Measurements from ENCODE around the gene DCST2. TPM values are rescaled to one million over a fixed set of nuclear protein-coding genes. Genes with fewer than 3 reads are reported as not detected.

The DCST2 gene
- polyA plus RNA-seq, 1 of the 3 experiments (the other 2 are of a cell fraction), result 0.76 TPM

GRCh38 chr1:155050560-155051341 lies 17.2 kb upstream of the DCST2 start, which contains the start of gene ADAM15 (continued):
- TF ChIP-seq POLR2AphosphoS5 (IDR thresholded peaks at IDR 0.05; ENCODE audit: low read depth, low read length) (0 out of 2 replicates have a peak, but pooled peaks have one; percentile 21), USF1 (IDR thresholded peaks at IDR 0.05; ENCODE audit: borderline replicate concordance, low read depth) (no peak), TCF12 (IDR thresholded peaks at IDR 0.05) (peak; percentile 30; the same call in 1 of the 2 replicates)

DNA sequence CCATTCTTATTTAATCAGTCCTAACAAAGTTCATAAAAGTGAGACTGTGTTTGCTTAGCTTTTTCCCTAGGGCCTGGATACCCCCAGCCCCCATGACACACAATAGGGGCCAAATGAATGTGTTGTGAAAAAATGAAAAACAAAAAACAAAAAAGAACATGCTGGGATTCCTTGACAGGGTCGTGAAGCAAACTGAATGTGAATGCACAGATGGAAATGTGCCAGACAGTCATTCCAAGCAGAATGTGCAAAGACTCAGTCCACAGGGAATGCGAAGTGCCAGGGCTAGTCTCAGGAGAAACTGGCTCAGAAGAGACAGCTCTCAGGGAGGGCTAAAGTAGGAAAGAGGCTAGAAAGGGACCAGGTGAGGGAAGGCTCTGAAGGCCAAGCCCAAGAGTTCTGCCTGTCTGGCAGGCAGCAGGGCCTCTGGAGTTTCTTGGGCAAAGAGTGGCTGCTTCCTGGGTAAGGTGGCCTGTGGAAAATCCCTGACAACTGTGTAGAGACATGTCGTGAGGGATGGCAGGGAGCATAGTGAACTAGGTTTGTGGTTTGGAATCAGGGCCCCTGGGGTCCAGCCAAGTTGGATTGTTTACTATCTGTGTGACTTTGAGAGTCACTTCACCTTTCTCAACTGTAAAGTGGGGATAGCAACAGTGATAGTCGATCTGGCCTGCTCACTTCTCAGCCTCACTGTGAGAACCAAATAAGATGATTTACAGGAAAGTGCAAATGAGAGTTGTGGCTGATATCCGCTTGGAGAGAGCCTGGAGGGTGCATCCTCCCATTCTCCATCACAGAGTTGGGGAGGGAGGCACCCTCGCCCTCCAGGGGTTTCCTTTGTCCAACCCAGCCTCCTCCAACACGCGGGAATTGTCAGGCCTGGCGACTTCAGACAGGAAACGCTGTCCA lies 16.3 kb upstream of the DCST2 start:
- Histone ChIP-seq H3K4me3 (ENCODE audit: low read depth in 2 of 2, low read length in 1 of 2) (peak overlapping the region; percentile 84 to 98), H3K36me3 (replicated peaks in 1 of 2; ENCODE audit: control insufficient read depth in 1 of 2, insufficient read depth in 2 of 2, low read length in 1 of 2) (peaks cover 0 to 9% of the 10 kb centered on the region in 2 experiments), H3K27me3 (ENCODE audit: insufficient read depth) (no peaks in the 10 kb centered on the region), H3K4me1 (ENCODE audit: control insufficient read depth in 1 of 2, insufficient read depth in 2 of 2, low read depth in 1 of 2, low read length in 1 of 2) (peaks cover 14 to 45% of the 10 kb centered on the region in 2 experiments), H3K9ac (peak overlapping the region; percentile 45; the same call in 1 of the 2 replicates), H2AFZ (ENCODE audit: low read depth) (no peak overlapping the region), H3K79me2 (ENCODE audit: insufficient read depth) (peaks cover 8% of the 10 kb centered on the region; the same call in 1 of the 2 replicates), H3K9me3 (no peaks in the 10 kb centered on the region), H4K20me1 (ENCODE audit: insufficient read depth) (no peaks in the 10 kb centered on the region), H3F3A (replicated peaks; ENCODE audit: insufficient read depth) (peaks cover 13% of the 10 kb centered on the region), H3K27ac (ENCODE audit: low read depth in 2 of 2, low read length in 1 of 2) (peak overlapping the region; percentile 61 to 92), H3K9me2 (no peaks in the 10 kb centered on the region), H3K4me2 (peak overlapping the region; percentile 97)
- WGBS (ENCODE audit: low lambda C conversion rate), result 30% methylated on average over 9 of the region's 10 CpGs
- TF ChIP-seq GATA2 (CRISPR knock-in tag; IDR thresholded peaks at IDR 0.05), result no peak
- no peak for TF ChIP-seq FOXJ3 (CRISPR knock-in tag; IDR thresholded peaks at IDR 0.05)
- TF ChIP-seq, protein P1, sequence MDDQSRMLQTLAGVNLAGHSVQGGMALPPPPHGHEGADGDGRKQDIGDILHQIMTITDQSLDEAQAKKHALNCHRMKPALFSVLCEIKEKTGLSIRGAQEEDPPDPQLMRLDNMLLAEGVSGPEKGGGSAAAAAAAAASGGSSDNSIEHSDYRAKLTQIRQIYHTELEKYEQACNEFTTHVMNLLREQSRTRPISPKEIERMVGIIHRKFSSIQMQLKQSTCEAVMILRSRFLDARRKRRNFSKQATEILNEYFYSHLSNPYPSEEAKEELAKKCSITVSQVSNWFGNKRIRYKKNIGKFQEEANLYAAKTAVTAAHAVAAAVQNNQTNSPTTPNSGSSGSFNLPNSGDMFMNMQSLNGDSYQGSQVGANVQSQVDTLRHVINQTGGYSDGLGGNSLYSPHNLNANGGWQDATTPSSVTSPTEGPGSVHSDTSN (IDR thresholded peaks at IDR 0.05), result peak; percentile 23; the same call in 1 of the 2 replicates
- no peak for TF ChIP-seq RCOR1 (IDR thresholded peaks at IDR 0.05; ENCODE audit: low read length)
- 0 out of 2 replicates have a peak, but pooled peaks have one; percentile 30 for TF ChIP-seq NFIC (IDR thresholded peaks at IDR 0.05; ENCODE audit: borderline replicate concordance)
- no peak for TF ChIP-seq RAD21 (IDR thresholded peaks at IDR 0.05; ENCODE audit: low read length)
- TF ChIP-seq TCF12 (IDR thresholded peaks at IDR 0.05), result no peak
- TF ChIP-seq REST (IDR thresholded peaks at IDR 0.05; ENCODE audit: low read depth, low read length), result no peak
- TF ChIP-seq MAX (IDR thresholded peaks at IDR 0.05; ENCODE audit: low read depth), result no peak; the same call in 1 of the 2 replicates
- CTCF ChIA-PET, result interaction anchor here (0.8 to 26.0 kb wide), 23 partner anchors 8 to 143 kb away, joined by 3 to 573 read pairs (median 6); partner anchors contain the start of genes EFNA3, EFNA4, FLAD1 and KRTCAP2
- no peak for DNase-seq
- POLR2A ChIA-PET, result interaction anchor here (1.3 kb wide), 1 partner anchor 123 kb away, joined by 3 read pairs; the partner anchor contains the start of gene KRTCAP2
